AG04450 (cell line): ENCODE results near the gene ENGASE. TPM values are rescaled to one million over a fixed set of nuclear protein-coding genes. Genes with fewer than 3 reads are reported as not detected.

Source experiments
- CTCF ChIA-PET: fragments of 300-600, 350-600 bp; formaldehyde crosslinking; extraction: SDS; loops from one replicate; lab custom pipeline; 2022; ENCODE audit warnings: antibody characterized with exemption, inconsistent platforms; lab: Charles Lee
- POLR2A ChIA-PET: fragments of 350-600 bp; formaldehyde crosslinking; extraction: SDS; loops from one replicate; lab custom pipeline; 2021; ENCODE audit warnings: antibody characterized with exemption, inconsistent platforms; lab: Yijun Ruan, JAX
- DNase-seq: peaks from one replicate; pipeline ENCODE4 v3.0.0-alpha.2; 2011; ENCODE audit warnings: low read depth, low spot score
- H3K27ac ChIP-seq: one replicate; pipeline ENCODE4 v1.5.1; 2012; ENCODE audit warnings: low read depth, low read length, control low read depth
- H3K27me3 ChIP-seq: one replicate; pipeline ENCODE4 v1.6.0; 2012; ENCODE audit warnings: low read length; ENCODE audit not compliant: control insufficient read depth, insufficient read depth
- H3K4me3 ChIP-seq: 2 replicates; pipeline ENCODE4 v1.5.1; 2011; ENCODE audit warnings: mild to moderate bottlenecking, low read depth, low read length, control low read depth
- H3K9me3 ChIP-seq: 2 replicates; pipeline ENCODE4 v1.5.1; 2012; ENCODE audit warnings: low read length; ENCODE audit not compliant: control insufficient read depth, insufficient read depth
- polyA plus RNA-seq: library from polyadenylated mRNA; depleted of rRNA; stranded (reverse); fragments of >200 nt; gene quantifications from 2 replicates; pipeline ENCODE4 v1.2.3, GENCODE V29; 2011
- TF ChIP-seq, protein P1 (sequence below): IDR thresholded peaks from 2 replicates; pipeline ENCODE4 v1.5.1; 2011; ENCODE audit warnings: low read depth, low read length, control low read depth, inconsistent platforms

ENGASE gene
- polyA plus RNA-seq, 1 experiment, result 5.9 TPM

- DNase-seq, result no peak
- POLR2A ChIA-PET, result no interaction called here
- CTCF ChIA-PET, result interaction anchor here (1.0 to 1.8 kb wide), 4 partner anchors 9 to 55 kb away, joined by 3 to 14 read pairs (median 3); no protein-coding TSS in a partner anchor
These were observed 42.4 kb upstream of the ENGASE start for GRCh38 chr17:79031996-79032875.

DNA sequence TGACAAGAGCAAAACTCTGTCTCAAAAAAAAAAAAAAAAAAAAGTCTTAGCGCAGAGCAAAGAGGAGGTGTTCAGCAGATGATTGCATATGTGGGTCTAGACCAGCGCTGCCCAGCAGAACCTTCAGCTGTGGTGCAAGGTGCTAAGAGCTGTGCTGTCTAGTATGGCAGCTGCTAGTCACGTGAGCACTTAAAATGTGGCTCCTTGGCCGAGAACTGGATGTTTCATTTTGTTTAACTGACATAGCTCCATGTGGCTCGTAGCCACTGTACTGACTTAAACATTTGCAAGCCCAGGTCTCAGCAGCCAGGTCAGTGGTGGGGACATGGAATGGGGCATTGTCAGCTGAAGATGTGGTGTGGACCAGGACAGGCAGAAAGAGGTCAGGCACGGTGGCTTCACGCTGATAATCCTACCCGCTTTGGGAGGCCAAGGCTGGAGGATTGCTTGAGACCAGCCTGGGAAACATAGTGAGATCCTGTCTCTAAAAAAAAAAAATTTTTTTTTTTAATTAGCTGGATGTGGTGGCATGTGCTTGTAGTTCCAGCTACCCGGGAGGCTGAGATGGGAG, 41.5 kb upstream of the ENGASE start:
- TF ChIP-seq, protein P1, sequence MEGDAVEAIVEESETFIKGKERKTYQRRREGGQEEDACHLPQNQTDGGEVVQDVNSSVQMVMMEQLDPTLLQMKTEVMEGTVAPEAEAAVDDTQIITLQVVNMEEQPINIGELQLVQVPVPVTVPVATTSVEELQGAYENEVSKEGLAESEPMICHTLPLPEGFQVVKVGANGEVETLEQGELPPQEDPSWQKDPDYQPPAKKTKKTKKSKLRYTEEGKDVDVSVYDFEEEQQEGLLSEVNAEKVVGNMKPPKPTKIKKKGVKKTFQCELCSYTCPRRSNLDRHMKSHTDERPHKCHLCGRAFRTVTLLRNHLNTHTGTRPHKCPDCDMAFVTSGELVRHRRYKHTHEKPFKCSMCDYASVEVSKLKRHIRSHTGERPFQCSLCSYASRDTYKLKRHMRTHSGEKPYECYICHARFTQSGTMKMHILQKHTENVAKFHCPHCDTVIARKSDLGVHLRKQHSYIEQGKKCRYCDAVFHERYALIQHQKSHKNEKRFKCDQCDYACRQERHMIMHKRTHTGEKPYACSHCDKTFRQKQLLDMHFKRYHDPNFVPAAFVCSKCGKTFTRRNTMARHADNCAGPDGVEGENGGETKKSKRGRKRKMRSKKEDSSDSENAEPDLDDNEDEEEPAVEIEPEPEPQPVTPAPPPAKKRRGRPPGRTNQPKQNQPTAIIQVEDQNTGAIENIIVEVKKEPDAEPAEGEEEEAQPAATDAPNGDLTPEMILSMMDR, result no peak
- CTCF ChIA-PET, result interaction anchor here (0.7 to 1.8 kb wide), 5 partner anchors 10 to 358 kb away, joined by 3 to 14 read pairs (median 3); no protein-coding TSS in a partner anchor
- no peaks in the 10 kb centered on the region; the same call in 1 of the 2 replicates for H3K9me3 ChIP-seq
- H3K27me3 ChIP-seq, result no peaks in the 10 kb centered on the region
- H3K27ac ChIP-seq, result no peak overlapping the region
- DNase-seq, result no peak
- POLR2A ChIA-PET, result no interaction called here
- no peak overlapping the region for H3K4me3 ChIP-seq

More at GRCh38 chr17:79031996-79032875, 42.4 kb upstream of the ENGASE start:
- no peak overlapping the region for H3K4me3 ChIP-seq
- H3K27me3 ChIP-seq, result no peaks in the 10 kb centered on the region
- TF ChIP-seq, protein P1, result no peak
- H3K27ac ChIP-seq, result no peak overlapping the region
- no peaks in the 10 kb centered on the region; the same call in 1 of the 2 replicates for H3K9me3 ChIP-seq

DNA sequence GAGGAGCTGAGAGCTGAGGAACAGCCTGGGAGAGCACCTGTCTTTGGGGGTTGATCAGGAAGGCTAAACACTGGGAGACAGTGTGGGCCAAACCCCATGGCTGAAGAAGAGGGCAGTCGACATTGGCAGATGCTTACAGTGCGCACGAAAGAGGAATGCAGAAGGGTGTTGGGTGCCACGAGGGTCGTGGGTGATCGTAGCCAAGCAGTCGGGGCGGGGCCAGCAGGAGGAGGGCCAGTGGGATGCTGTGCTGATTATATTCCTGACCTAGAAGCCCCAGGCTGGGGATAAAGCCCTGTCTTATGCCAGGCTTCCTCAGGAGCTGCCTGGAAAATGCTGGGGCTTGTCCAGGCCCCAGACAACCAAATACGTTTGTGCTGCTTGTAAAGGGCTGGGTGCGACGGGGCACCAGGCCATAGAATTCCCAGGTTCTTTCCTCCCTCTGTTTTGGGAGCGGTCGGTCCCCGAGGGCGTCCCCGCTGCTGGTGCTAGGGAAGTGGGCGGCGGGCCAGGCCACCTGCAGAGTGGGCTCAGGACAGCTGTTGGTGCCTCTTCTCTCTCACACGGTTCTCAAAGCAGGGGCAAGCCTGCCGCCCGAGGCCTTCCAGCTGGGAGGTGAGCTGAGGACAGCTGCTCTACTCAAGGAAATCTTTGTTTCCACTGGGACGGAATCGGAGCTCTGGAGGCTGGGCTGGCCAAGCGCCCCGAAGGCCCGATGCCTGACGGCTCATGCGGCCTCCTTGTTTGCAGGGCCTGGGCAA, 40.7 kb upstream of the ENGASE start:
- ChIA-PET CTCF (interaction anchor here (0.7 to 3.8 kb wide), 6 partner anchors 8 to 358 kb away, joined by 3 to 34 read pairs (median 5); no protein-coding TSS in a partner anchor), POLR2A (no interaction called here)
- TF ChIP-seq, protein P1, result no peak
- no peak overlapping the region for H3K27ac ChIP-seq
- no peaks in the 10 kb centered on the region for H3K27me3 ChIP-seq
- H3K9me3 ChIP-seq, result no peaks in the 10 kb centered on the region; the same call in 1 of the 2 replicates
- no peak overlapping the region for H3K4me3 ChIP-seq
- DNase-seq, result no peak

- Histone ChIP-seq H3K27ac (no peak overlapping the region), H3K9me3 (no peaks in the 10 kb centered on the region; the same call in 1 of the 2 replicates), H3K27me3 (no peaks in the 10 kb centered on the region), H3K4me3 (no peak overlapping the region)
- CTCF ChIA-PET, result interaction anchor here (0.7 to 3.8 kb wide), 4 partner anchors 11 to 357 kb away, joined by 3 to 34 read pairs (median 5); no protein-coding TSS in a partner anchor
- no peak for DNase-seq
- POLR2A ChIA-PET, result no interaction called here
- TF ChIP-seq, protein P1, result no peak
These were observed 39.6 kb upstream of the ENGASE start for GRCh38 chr17:79034931-79035485.
